ENCODE measurements around the gene KIF1C.
A peak's percentile ranks its signal among the peaks of the same experiment; 100 is the strongest.

The KIF1C gene

GRCh38 chr17:4980644-4981216 is 17.0 kb upstream of the KIF1C start:
- no peaks in the 10 kb centered on the region for H3K4me1 ChIP-seq (ENCODE audit: insufficient read depth, poor library complexity, severe bottlenecking)
- H3K4me3 ChIP-seq (ENCODE audit: severe bottlenecking): no peak overlapping the region
- peak; percentile 48 for TF ChIP-seq CTCF (IDR thresholded peaks at IDR 0.05; ENCODE audit: poor library complexity, severe bottlenecking)
- peaks cover 81% of the 10 kb centered on the region for H3K36me3 ChIP-seq (ENCODE audit: low read depth)
- no peaks in the 10 kb centered on the region for H3K27me3 ChIP-seq (ENCODE audit: insufficient read depth, poor library complexity, severe bottlenecking)
- DNase-seq (ENCODE audit: low spot score) (no peak), ATAC-seq (ENCODE audit: low read depth) (no peak)
- no peaks in the 10 kb centered on the region for H3K9me3 ChIP-seq (ENCODE audit: severe bottlenecking)
- no peak overlapping the region for H3K27ac ChIP-seq (ENCODE audit: poor library complexity, severe bottlenecking)

GRCh38 chr17:4982305-4982704 is 15.4 kb upstream of the KIF1C start:
- H3K4me1 ChIP-seq (ENCODE audit: insufficient read depth, poor library complexity, severe bottlenecking): peaks cover 2% of the 10 kb centered on the region

GRCh38 chr17:4986403-4986802 is 11.3 kb upstream of the KIF1C start:
- ATAC-seq (ENCODE audit: low read depth): peak; percentile 26
- DNase-seq (ENCODE audit: low spot score): no peak

More at GRCh38 chr17:4982305-4982704, 15.4 kb upstream of the KIF1C start:
- H3K36me3 ChIP-seq (ENCODE audit: low read depth): peaks cover 69% of the 10 kb centered on the region
- TF ChIP-seq CTCF (IDR thresholded peaks at IDR 0.05; ENCODE audit: poor library complexity, severe bottlenecking): no peak
- H3K9me3 ChIP-seq (ENCODE audit: severe bottlenecking): no peaks in the 10 kb centered on the region
- no peaks in the 10 kb centered on the region for H3K27me3 ChIP-seq (ENCODE audit: insufficient read depth, poor library complexity, severe bottlenecking)
- no peak for ATAC-seq (ENCODE audit: low read depth)
- H3K4me3 ChIP-seq (ENCODE audit: severe bottlenecking): no peak overlapping the region
- DNase-seq (ENCODE audit: low spot score): no peak
- no peak overlapping the region for H3K27ac ChIP-seq (ENCODE audit: poor library complexity, severe bottlenecking)

GRCh38 chr17:4986951-4987766 is 10.6 kb upstream of the KIF1C start, which contains the start of gene CAMTA2:
Gene CAMTA2 (minus strand): TSS chr17:4987675. CDS start chr17:4986222, 1,453 bp downstream.
- H3K4me1 ChIP-seq (ENCODE audit: insufficient read depth, poor library complexity, severe bottlenecking): peaks cover 2% of the 10 kb centered on the region
- DNase-seq (ENCODE audit: low spot score): peak; percentile 89
- peak within 1 kb of the TSS; percentile 72 for H3K27ac ChIP-seq (ENCODE audit: poor library complexity, severe bottlenecking)
- H3K9me3 ChIP-seq (ENCODE audit: severe bottlenecking): no peaks in the 10 kb centered on the region
- H3K36me3 ChIP-seq (ENCODE audit: low read depth): peaks cover 30% of the 10 kb centered on the region
- ATAC-seq (ENCODE audit: low read depth): peak; percentile 78
- peak within 1 kb of the TSS; percentile 77 for H3K4me3 ChIP-seq (ENCODE audit: severe bottlenecking)
- peak; percentile 94 for TF ChIP-seq CTCF (IDR thresholded peaks at IDR 0.05; ENCODE audit: poor library complexity, severe bottlenecking)
- H3K27me3 ChIP-seq (ENCODE audit: insufficient read depth, poor library complexity, severe bottlenecking): no peaks in the 10 kb centered on the region

More at GRCh38 chr17:4986403-4986802, 11.3 kb upstream of the KIF1C start:
- Histone ChIP-seq H3K27ac (ENCODE audit: poor library complexity, severe bottlenecking) (peak overlapping the region; percentile 72), H3K4me3 (ENCODE audit: severe bottlenecking) (peak overlapping the region; percentile 77), H3K4me1 (ENCODE audit: insufficient read depth, poor library complexity, severe bottlenecking) (peaks cover 2% of the 10 kb centered on the region), H3K9me3 (ENCODE audit: severe bottlenecking) (no peaks in the 10 kb centered on the region), H3K27me3 (ENCODE audit: insufficient read depth, poor library complexity, severe bottlenecking) (no peaks in the 10 kb centered on the region), H3K36me3 (ENCODE audit: low read depth) (peaks cover 35% of the 10 kb centered on the region)
- no peak for TF ChIP-seq CTCF (IDR thresholded peaks at IDR 0.05; ENCODE audit: poor library complexity, severe bottlenecking)

Measured in RWPE2 (cell line).